KMS-11 (cell line): ENCODE measurements around the gene PGA5.
"Not testable (repeated sequence)": the region's sequence is repeated elsewhere in the genome, so short reads cannot be mapped to it uniquely, and the experiment has no call there.

Experiments used
- H2AFZ ChIP-seq: fragments of 200-600 bp; sonication (generic); 2 replicates; pipeline ENCODE4 v1.6.1; 2016; ENCODE audit warnings: antibody characterized with exemption, mixed run types, low read depth
- H3K27ac ChIP-seq: fragments of 200-600 bp; sonication (generic); 2 replicates; pipeline ENCODE4 v1.6.1; 2016; ENCODE audit warnings: mild to moderate bottlenecking, mixed run types
- H3K27me3 ChIP-seq: fragments of 200-600 bp; sonication (generic); 2 replicates; pipeline ENCODE4 v1.6.1; 2017; ENCODE audit warnings: mild to moderate bottlenecking, low read depth, mixed run types, moderate library complexity; ENCODE audit not compliant: insufficient read depth
- H3K36me3 ChIP-seq: fragments of 200-600 bp; sonication (generic); 2 replicates; pipeline ENCODE4 v1.6.1; 2017; ENCODE audit warnings: mild to moderate bottlenecking, mixed run types; ENCODE audit not compliant: insufficient read depth
- H3K4me1 ChIP-seq: fragments of 200-600 bp; sonication (generic); 2 replicates; pipeline ENCODE4 v1.6.1; 2016; ENCODE audit warnings: mild to moderate bottlenecking, low read depth, mixed run types; ENCODE audit not compliant: poor library complexity, severe bottlenecking
- H3K4me2 ChIP-seq: fragments of 200-600 bp; sonication (generic); 2 replicates; pipeline ENCODE4 v1.7.0; 2016; ENCODE audit warnings: mild to moderate bottlenecking, mixed run types
- H3K4me3 ChIP-seq: fragments of 200-600 bp; sonication (generic); IDR thresholded peaks from 2 replicates; pipeline ENCODE4 v1.6.1; 2017; ENCODE audit warnings: low read depth, low read length, mixed read lengths; ENCODE audit not compliant: insufficient read depth
- H3K79me2 ChIP-seq: fragments of 200-600 bp; sonication (generic); 2 replicates; pipeline ENCODE4 v1.6.1; 2016; ENCODE audit warnings: low read depth, mixed run types; ENCODE audit not compliant: insufficient read depth
- H3K9ac ChIP-seq: fragments of 200-600 bp; sonication (generic); 2 replicates; pipeline ENCODE4 v1.6.1; 2016; ENCODE audit warnings: mild to moderate bottlenecking, mixed run types
- H4K20me1 ChIP-seq: fragments of 200-600 bp; sonication (generic); 2 replicates; pipeline ENCODE4 v1.6.1; 2016; ENCODE audit warnings: mild to moderate bottlenecking, mixed run types; ENCODE audit not compliant: insufficient read depth
- TF ChIP-seq, protein P1 (sequence below): fragments of 200-600 bp; sonication (generic); conservative IDR thresholded peaks from 2 replicates; pipeline ENCODE4 v1.6.1; 2017; ENCODE audit warnings: low read depth, mild to moderate bottlenecking, antibody characterized with exemption, low read length, moderate library complexity, mixed read lengths

PGA5 gene

DNA sequence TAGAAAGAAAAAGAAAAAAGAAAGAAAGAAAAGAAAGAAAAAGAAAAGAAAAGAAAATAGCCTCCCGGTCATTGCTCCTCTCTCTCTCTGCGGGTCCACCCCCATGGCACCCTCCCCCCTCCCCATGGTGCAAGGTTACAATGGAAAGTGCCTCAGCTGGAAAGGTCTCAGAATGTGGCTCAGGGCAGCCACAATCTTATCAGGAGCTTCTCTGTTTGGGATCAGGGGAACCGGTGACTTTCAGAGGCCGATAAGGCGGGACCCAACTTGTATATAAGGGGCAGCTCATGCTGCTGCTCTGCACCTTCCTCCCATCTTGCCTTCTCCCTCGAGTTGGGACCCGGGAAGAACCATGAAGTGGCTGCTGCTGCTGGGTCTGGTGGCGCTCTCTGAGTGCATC is at the start of gene PGA5:
Gene PGA5 (plus strand): TSS at position 301 of the 400 bp plus-strand sequence. CDS start 52 bp downstream, at position 353.
- H3K27ac ChIP-seq, H2AFZ ChIP-seq, H3K4me3 ChIP-seq, H3K36me3 ChIP-seq, H3K4me2 ChIP-seq, H3K79me2 ChIP-seq, H3K27me3 ChIP-seq, H3K9ac ChIP-seq, H3K4me1 ChIP-seq, H4K20me1 ChIP-seq: not testable (repeated sequence)

DNA sequence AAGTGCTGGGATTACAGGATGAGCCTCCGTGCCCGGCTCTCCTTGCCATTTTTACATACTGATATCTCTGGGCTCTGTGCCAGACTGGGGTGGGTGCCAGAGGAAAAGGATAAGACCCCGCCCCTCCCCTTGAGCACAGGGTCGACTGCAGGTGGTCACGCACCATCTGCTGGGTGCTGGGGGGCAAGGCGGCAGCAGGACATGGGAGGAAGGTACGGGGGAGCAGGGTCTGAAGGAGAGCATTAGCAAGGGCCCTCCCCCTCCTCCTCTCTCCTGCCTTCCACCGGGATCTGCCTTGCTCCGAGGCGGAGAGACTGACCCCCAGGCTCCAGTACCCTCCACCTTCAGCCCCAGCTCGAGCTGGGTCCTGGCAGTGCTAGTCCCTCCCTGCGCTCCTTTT is 47.4 kb upstream of the PGA5 start:
- no peak overlapping the region for H2AFZ ChIP-seq

DNA sequence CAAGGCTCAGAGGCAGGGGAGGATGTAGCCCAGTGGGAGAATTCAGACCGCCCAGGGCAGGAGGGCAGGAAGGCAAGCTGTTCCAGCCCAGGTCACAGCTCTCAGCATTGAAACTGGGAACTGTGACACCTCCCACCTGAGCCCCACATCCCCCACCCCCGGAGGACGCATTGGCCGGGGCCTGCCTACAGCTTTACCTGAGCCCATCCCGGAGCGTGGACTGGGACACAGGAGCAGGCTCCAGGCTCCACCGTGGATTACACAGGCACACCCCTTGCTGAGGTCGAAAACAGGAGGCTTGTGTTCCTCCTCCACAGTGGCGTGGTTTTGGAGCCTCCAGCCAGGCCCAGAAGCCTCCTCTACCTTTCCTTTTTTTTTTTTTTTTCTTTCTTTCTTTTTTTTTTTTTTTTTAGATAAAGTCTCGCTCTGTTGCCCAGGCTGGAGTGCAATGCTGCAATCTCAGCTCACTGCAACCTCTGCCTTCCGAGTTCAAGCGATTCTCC is 46.8 kb upstream of the PGA5 start:
- no peaks in the 10 kb centered on the region for H3K36me3 ChIP-seq
- H3K27me3 ChIP-seq: no peaks in the 10 kb centered on the region; the same call in 1 of the 2 replicates
- H3K4me2 ChIP-seq: no peak overlapping the region
- no peaks in the 10 kb centered on the region for H4K20me1 ChIP-seq
- no peak overlapping the region for H3K27ac ChIP-seq
- no peak overlapping the region for H3K9ac ChIP-seq
- no peaks in the 10 kb centered on the region for H3K4me1 ChIP-seq
- no peak overlapping the region for H3K4me3 ChIP-seq
- TF ChIP-seq, protein P1, sequence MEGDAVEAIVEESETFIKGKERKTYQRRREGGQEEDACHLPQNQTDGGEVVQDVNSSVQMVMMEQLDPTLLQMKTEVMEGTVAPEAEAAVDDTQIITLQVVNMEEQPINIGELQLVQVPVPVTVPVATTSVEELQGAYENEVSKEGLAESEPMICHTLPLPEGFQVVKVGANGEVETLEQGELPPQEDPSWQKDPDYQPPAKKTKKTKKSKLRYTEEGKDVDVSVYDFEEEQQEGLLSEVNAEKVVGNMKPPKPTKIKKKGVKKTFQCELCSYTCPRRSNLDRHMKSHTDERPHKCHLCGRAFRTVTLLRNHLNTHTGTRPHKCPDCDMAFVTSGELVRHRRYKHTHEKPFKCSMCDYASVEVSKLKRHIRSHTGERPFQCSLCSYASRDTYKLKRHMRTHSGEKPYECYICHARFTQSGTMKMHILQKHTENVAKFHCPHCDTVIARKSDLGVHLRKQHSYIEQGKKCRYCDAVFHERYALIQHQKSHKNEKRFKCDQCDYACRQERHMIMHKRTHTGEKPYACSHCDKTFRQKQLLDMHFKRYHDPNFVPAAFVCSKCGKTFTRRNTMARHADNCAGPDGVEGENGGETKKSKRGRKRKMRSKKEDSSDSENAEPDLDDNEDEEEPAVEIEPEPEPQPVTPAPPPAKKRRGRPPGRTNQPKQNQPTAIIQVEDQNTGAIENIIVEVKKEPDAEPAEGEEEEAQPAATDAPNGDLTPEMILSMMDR: no peak
- no peak overlapping the region for H2AFZ ChIP-seq
- H3K79me2 ChIP-seq: no peaks in the 10 kb centered on the region

More for the DNA sequence above, 47.4 kb upstream of the PGA5 start:
- no peaks in the 10 kb centered on the region for H3K79me2 ChIP-seq
- H3K27me3 ChIP-seq: no peaks in the 10 kb centered on the region; the same call in 1 of the 2 replicates
- no peaks in the 10 kb centered on the region for H3K36me3 ChIP-seq
- H3K4me2 ChIP-seq: no peak overlapping the region
- H3K4me1 ChIP-seq: no peaks in the 10 kb centered on the region
- H4K20me1 ChIP-seq: no peaks in the 10 kb centered on the region
- no peak overlapping the region for H3K9ac ChIP-seq
- no peak overlapping the region for H3K4me3 ChIP-seq
- TF ChIP-seq, protein P1: no peak
- H3K27ac ChIP-seq: no peak overlapping the region

DNA sequence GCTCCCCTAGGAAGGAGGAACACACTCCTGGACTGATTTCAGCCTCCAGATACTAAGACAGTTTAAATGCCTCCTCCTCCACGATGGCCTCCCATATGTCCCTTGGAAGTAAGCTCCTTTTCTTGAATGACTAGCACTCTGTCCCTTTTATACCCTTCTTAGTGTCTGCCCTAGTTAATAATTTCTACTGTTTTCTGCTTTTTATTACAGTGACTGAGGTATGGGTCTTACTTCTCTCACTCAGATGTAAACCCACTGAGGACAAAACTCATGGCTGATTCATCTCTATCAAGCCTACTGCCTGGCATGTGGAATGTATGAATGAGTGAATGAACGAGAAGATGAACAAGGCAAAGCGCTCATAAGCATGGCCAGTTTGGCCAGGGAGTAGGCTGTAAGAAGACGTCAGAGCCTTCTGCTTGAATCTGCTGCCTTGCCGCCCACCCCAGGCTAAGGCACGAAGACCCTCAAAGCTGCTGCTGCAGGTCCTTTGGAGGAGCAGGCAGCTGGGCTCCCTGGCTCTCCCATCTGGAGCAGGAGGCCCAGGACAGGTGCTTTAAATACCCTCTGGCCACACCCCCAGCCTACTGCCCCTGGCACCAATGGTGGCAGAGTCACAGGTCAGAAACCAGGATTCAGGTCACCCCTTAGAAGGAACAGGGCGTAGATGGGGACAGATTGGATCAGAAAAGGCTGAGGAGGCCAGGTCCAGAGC is 45.8 kb upstream of the PGA5 start:
- Histone ChIP-seq H3K79me2 (no peaks in the 10 kb centered on the region), H3K4me3 (no peak overlapping the region), H3K4me2 (no peak overlapping the region), H3K27ac (no peak overlapping the region), H3K36me3 (no peaks in the 10 kb centered on the region), H3K4me1 (no peaks in the 10 kb centered on the region), H4K20me1 (no peaks in the 10 kb centered on the region), H2AFZ (no peak overlapping the region), H3K9ac (no peak overlapping the region), H3K27me3 (no peaks in the 10 kb centered on the region; the same call in 1 of the 2 replicates)
- TF ChIP-seq, protein P1: no peak

DNA sequence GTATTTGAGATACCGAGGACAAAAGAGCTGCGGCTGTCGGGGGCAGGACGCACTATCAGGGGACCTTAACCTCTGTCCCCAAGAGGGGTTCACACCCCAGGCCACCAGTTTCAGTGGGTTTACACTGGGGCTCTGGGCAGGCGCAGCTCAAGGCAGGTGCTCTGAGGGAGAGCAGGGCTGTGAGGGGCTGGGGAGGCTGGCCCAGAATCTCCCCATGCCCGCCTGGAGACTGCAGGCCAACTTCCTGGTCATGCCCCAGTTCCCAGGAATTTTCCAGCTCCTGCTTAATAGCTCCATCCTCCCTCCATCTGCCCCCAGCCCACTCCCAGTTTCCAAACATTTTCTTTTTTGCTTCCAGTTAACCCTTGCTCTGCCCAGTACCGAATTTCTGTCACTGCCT is 45.3 kb upstream of the PGA5 start:
- H2AFZ ChIP-seq: no peak overlapping the region
- H3K79me2 ChIP-seq: no peaks in the 10 kb centered on the region
- no peak overlapping the region for H3K4me3 ChIP-seq
- H3K36me3 ChIP-seq: no peaks in the 10 kb centered on the region
- H3K27ac ChIP-seq: no peak overlapping the region
- TF ChIP-seq, protein P1: no peak
- no peak overlapping the region for H3K9ac ChIP-seq
- H3K4me2 ChIP-seq: no peak overlapping the region
- no peaks in the 10 kb centered on the region for H3K4me1 ChIP-seq
- no peaks in the 10 kb centered on the region for H4K20me1 ChIP-seq
- no peaks in the 10 kb centered on the region; the same call in 1 of the 2 replicates for H3K27me3 ChIP-seq
